HCT116 (cell line): ENCODE data around the gene P2RX3. TPM values are rescaled to one million over a fixed set of nuclear protein-coding genes. Genes with fewer than 3 reads are reported as not detected.

Source experiments
- SRF ChIP-seq: IDR thresholded peaks from 2 replicates; pipeline ENCODE4 v1.6.1; 2012; ENCODE audit warnings: low read depth
- TCF7L2 ChIP-seq: IDR thresholded peaks from 2 replicates; pipeline ENCODE4 v1.7.0; 2011; ENCODE audit warnings: borderline replicate concordance, inconsistent platforms; ENCODE audit not compliant: insufficient read depth, insufficient read length; ENCODE audit errors: extremely low read depth
- total RNA-seq: library from RNA; stranded (reverse); gene quantifications from one replicate; pipeline ENCODE4 v1.2.1, GENCODE V29; 2021; ENCODE audit not compliant: unreplicated experiment
- TF ChIP-seq, protein P1 (sequence below): IDR thresholded peaks from 2 replicates; pipeline ENCODE4 v1.6.1; 2012; ENCODE audit warnings: low read depth
- TF ChIP-seq, protein P2 (sequence below), 3 experiments: fragments of 200-600 bp in 1 of 3; sonication (generic) in 1 of 3; IDR thresholded peaks in 2 of 3; conservative IDR thresholded peaks in 1 of 3; 2 replicates each; pipeline ENCODE4 v1.5.1; 2012 to 2017; ENCODE audit warnings: low read depth in 2 of 3, low read length in 2 of 3, antibody characterized with exemption in 1 of 3, borderline replicate concordance in 1 of 3, control low read depth in 1 of 3, mild to moderate bottlenecking in 1 of 3, mixed read lengths in 1 of 3, mixed run types in 1 of 3, moderate library complexity in 1 of 3; ENCODE audit not compliant: insufficient read depth in 1 of 3

The P2RX3 gene
- total RNA-seq, 1 experiment from 2014 or later: not detected

GRCh38 chr11:57320719-57321387 is 17.3 kb upstream of the P2RX3 start (continued):
- TF ChIP-seq TCF7L2 (no peak), SRF (no peak)
- TF ChIP-seq, protein P1, sequence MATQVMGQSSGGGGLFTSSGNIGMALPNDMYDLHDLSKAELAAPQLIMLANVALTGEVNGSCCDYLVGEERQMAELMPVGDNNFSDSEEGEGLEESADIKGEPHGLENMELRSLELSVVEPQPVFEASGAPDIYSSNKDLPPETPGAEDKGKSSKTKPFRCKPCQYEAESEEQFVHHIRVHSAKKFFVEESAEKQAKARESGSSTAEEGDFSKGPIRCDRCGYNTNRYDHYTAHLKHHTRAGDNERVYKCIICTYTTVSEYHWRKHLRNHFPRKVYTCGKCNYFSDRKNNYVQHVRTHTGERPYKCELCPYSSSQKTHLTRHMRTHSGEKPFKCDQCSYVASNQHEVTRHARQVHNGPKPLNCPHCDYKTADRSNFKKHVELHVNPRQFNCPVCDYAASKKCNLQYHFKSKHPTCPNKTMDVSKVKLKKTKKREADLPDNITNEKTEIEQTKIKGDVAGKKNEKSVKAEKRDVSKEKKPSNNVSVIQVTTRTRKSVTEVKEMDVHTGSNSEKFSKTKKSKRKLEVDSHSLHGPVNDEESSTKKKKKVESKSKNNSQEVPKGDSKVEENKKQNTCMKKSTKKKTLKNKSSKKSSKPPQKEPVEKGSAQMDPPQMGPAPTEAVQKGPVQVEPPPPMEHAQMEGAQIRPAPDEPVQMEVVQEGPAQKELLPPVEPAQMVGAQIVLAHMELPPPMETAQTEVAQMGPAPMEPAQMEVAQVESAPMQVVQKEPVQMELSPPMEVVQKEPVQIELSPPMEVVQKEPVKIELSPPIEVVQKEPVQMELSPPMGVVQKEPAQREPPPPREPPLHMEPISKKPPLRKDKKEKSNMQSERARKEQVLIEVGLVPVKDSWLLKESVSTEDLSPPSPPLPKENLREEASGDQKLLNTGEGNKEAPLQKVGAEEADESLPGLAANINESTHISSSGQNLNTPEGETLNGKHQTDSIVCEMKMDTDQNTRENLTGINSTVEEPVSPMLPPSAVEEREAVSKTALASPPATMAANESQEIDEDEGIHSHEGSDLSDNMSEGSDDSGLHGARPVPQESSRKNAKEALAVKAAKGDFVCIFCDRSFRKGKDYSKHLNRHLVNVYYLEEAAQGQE: no peak
- TF ChIP-seq, protein P2, sequence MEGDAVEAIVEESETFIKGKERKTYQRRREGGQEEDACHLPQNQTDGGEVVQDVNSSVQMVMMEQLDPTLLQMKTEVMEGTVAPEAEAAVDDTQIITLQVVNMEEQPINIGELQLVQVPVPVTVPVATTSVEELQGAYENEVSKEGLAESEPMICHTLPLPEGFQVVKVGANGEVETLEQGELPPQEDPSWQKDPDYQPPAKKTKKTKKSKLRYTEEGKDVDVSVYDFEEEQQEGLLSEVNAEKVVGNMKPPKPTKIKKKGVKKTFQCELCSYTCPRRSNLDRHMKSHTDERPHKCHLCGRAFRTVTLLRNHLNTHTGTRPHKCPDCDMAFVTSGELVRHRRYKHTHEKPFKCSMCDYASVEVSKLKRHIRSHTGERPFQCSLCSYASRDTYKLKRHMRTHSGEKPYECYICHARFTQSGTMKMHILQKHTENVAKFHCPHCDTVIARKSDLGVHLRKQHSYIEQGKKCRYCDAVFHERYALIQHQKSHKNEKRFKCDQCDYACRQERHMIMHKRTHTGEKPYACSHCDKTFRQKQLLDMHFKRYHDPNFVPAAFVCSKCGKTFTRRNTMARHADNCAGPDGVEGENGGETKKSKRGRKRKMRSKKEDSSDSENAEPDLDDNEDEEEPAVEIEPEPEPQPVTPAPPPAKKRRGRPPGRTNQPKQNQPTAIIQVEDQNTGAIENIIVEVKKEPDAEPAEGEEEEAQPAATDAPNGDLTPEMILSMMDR (IDR thresholded peaks at IDR 0.05 in 2 of 3, conservative IDR thresholded peaks at IDR 0.05 in 1 of 3; ENCODE audit: borderline replicate concordance in 1 of 3, insufficient read depth in 1 of 3, low read depth in 2 of 3, low read length in 2 of 3): no peak
